ENCODE results near the gene COL9A3. TPM values are rescaled to one million over a fixed set of nuclear protein-coding genes. Genes with fewer than 3 reads are reported as not detected.
A peak's percentile ranks its signal among the peaks of the same experiment; 100 is the strongest.

The COL9A3 gene
- total RNA-seq, 1 donor from 2014 or later = 28.1 TPM

DNA sequence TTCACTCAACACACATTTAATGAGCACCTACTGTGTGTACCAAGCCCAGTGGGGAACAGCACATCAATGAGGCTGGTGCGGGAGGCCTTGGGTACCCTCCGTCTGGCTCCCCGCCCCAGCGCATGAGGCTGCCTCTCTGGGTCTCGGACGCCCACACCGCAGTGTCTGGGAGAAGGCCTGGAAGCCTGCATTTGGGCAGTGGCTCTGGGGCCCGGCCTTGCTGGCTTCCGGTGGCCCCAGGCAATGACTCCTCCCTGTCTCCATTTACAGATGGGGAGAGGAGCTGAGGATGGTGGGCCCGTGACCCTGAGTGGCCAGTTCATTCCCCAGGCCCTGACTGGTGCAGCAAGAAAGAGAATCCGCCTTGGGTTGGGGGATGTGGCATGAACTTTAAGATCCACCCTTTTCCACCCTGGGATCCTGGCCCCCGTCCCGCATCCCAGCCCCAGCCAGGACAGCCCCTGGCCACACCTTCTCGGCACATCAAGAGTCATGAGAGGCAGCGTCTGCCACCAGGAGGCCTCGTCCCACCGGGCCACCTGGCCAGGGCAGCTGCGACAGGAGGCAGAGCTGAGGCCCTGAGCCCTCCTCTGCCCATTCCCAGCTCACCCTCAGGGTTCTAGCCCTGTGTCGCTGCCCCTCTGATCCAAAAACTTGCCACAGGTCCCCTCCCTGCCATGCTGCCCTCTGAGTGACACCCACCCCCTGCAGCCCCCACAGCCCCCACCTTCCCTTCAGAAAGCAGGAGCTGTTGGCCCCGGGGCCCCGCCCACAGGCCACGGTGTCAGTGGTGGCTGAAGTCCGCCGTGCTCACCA is 38.0 kb upstream of the COL9A3 start:
- no peak for DNase-seq

DNA sequence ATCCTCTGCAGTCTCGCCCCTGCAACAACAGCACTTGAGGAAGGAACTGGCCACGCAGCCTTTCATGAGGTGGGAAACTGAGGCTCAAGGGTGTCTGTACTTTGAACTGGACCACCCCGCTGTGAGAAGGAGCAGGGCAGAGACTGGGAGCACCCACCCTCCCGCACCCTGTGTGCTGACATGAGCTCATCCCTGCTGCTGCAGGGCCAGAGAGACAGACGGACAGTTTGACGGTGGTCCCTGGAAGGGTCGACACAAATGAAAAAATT is 37.5 kb upstream of the COL9A3 start:
- no peak for DNase-seq

DNA sequence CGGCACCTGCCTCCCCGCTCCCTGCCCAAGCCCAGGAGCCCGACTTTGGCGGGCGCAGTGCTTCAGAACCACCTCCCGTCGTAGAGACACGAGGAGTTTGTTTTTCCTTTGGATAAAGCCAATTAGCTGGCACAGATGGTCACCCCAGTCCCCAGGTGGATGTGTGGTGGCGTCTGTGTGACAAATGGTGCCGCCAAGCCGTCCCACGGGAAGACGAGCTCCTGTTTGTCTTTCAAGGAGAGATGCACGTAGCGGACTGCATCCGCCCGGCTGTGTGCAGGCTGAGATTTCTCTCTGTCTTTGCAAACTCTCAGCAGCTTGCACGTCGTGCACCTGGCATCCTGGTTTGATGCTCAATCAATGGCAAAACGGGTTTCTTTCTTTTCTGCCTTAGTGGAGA is 36.6 kb upstream of the COL9A3 start:
- no peak for DNase-seq

DNA sequence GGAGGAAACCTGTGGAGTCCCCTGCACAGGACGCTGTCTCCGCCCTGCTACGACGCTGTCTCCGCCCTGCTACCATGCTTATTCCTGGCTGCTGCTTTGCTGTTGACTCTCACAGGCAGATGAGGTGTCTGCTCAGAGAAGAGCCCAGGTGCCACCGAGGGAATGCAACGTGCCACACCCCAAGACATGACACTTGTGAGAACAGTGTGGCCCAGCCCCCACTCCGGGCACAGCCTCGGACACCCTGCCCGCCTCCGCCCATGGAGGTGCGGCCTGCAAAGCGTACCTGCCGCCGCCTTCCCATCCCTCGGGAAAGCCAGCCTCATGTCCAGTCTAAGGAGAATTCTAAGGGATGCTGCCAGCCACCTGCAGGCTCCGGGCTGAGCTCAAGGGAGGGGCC is 36.2 kb upstream of the COL9A3 start:
- DNase-seq = no peak

DNA sequence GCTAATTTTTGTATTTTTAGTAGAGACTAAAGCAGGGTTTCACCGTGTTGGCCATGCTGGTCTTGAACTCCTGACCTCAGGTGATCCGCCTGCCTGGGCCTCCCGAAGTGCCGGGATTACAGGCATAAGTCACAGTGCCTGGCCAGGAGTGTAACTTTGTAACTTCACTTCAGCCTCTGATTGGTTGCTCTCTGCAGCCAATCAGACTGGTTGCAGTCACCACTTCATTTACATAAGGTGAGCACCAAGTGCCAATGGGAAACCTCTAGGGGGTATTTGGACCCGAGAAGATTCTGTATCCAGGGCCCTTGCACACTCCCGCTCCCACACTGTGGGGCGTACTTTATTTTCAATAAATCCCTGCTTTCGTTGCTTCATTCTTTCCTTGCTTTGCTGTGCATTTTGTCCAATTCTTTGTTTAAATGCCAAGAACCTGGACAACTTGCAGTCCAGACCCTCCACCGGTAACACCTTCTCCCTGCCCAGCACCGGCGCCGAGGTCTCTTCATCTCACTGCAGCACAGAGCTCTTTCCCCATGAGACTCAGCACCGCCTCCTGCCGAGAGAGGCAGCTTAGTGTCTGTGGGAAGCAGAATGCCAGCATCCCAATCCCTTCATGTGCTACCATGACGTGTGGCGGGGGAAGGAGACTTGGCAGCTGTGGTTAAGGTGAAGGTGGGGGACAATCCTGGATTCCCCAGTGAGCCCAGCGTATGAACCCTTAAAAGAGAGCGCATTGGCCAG is 34.5 kb upstream of the COL9A3 start:
- no peak for DNase-seq

DNA sequence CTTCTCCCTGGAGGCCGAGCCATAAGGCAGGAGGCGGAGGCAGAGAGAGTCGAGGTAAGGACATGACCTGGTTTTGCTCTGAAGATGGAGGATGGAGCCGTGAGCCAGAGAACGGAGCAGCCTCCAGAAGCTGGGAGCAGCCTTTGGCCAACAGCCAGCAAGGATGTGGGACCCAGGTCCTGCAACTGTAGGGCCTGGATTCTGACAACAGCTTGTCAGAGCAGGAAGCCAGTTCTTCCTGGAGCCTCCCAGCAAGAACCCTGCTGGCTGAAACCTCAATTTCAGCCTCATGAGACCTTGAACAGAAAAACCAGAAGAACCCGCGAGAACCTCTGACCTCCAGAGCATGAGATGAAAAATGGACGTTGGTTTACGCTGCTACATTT is 34.0 kb upstream of the COL9A3 start:
- DNase-seq = peak; percentile 75

DNA sequence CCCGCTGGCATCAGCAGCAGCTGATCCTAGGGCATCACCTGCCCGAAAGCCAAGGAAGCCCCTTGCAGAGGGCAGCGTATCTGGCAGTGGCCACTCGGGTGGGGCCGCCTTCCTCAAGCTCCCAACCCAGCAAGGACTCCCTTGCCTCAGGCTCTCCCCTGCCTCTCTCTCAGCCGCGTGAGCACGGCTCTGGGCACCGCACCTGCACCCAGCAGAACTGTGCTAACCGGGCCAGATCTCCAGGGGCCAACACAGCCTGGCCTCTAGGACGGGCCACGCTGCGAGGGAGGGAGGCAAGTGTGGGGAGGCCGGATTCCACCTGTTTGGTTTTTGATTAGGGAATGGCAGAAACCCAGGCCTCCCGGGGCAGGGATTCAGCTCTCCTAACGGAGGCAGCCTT is 32.4 kb upstream of the COL9A3 start:
- DNase-seq = no peak

DNA sequence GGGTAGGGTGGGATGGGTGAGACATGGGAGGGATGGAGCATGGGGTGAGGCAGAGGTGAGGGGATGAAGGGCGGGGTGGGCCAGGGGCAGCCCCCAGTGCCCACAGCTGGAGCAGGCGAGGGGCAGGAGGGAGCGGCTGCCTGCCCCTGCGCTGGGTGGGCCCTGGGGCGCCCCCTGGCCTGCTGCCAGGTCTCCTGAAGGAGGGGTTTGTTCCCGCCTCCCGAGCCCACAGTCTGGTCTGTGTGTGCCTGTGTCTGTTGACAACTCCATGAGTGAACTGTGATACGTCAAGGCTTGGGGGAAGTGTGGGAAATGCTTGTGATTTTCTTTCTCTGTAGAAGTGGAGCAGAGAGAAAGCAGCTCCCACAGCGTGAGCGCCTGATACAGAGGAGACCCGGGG is 31.5 kb upstream of the COL9A3 start:
- DNase-seq = peak; percentile 70

DNA sequence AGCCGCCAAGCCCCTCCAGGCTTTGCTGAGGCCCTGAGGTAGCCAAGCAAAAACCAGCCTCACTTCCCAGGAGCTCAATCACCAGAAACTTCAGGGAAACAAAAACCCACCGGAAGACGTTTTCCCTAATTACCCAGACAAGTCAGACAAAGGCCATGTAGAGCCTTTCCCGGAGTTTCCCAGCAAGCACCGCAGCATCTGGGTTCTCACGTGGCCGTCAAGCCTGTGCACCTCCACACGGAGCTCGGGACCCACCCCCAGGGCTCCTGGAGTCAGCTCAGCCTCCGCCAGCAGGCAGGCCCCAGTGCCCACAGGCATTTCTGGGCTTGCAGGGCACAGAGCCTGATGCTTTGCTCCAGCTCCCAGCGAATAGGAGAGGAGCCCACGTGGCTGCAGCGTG is 30.7 kb upstream of the COL9A3 start:
- DNase-seq = peak; percentile 56

DNA sequence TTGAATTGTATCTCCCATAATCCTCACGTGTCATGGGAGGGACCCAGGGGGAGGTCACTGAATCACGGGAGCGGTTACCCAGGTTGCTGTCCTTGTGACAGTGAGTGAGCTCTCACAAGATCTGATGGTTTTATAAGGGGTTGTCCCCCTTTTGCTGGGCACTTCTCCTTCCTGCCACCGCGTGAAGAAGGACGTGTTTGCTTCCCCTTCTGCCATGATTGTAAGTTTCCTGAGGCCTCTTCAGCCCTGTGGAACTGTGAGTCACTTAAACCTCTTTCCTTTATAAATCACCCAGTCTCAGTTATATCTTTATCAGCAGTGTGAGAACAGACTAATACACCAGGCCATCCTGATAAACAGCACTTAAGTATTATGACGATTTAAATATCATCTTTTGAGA is 29.5 kb upstream of the COL9A3 start:
- no peak for DNase-seq

DNA sequence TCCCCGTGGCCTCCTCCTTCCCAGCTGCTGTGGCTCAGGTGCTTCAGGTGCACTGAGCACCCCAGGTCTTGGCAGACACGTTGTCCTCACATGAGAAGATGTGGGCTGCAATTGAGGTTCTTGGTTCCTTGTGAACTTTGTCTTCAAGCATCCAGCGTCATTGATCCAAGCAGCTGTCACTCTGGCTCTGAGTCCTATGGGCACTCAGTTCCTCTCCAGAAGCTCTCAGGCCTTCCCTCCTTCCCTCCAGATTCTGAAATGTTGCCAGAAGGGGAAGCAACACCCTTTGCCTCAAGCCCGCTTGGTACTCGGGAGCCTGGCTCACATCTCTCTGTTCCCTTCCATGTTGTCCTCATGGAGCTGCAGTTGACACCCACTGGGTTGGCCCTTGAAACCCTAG is 29.0 kb upstream of the COL9A3 start:
- DNase-seq = peak; percentile 63

DNA sequence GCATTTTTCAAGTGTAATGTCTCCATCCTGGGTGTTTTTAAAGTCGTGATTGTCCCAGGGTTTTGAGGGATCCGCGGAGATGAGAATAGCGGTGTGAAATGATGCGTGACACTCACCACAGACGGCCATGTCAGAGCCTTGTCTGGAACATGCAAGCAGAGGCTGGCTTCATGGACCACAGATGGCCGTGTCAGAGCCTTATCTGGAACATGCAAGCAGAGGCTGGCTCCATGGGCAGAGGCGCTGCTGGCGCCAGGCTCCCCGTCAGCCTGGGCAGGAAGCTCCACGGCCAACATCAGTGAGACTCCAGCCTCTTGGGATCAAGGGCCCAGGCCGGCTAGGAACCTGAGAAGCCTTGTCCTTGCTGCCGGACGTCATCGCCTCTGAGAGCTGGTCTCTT is 28.2 kb upstream of the COL9A3 start:
- no peak for DNase-seq

DNA sequence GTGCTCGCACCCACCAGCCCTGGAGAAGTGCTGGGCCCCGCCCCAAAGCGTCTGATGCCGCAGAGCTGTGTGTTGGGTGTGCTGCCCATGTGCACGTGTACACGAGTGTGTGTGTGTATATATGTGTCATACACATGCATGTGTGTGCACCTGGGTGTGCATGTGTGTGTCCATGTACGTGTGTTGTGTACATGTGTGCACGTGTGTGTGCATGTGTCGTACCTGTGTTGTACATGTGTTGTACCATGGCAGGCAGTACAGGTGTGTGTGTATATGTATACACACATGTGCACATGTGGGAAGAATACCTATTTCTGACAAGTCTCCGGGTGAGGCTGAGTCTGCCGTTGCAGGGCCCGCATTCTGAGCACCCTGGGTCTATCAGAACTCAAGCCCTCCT is 26.8 kb upstream of the COL9A3 start:
- no peak for DNase-seq

DNA sequence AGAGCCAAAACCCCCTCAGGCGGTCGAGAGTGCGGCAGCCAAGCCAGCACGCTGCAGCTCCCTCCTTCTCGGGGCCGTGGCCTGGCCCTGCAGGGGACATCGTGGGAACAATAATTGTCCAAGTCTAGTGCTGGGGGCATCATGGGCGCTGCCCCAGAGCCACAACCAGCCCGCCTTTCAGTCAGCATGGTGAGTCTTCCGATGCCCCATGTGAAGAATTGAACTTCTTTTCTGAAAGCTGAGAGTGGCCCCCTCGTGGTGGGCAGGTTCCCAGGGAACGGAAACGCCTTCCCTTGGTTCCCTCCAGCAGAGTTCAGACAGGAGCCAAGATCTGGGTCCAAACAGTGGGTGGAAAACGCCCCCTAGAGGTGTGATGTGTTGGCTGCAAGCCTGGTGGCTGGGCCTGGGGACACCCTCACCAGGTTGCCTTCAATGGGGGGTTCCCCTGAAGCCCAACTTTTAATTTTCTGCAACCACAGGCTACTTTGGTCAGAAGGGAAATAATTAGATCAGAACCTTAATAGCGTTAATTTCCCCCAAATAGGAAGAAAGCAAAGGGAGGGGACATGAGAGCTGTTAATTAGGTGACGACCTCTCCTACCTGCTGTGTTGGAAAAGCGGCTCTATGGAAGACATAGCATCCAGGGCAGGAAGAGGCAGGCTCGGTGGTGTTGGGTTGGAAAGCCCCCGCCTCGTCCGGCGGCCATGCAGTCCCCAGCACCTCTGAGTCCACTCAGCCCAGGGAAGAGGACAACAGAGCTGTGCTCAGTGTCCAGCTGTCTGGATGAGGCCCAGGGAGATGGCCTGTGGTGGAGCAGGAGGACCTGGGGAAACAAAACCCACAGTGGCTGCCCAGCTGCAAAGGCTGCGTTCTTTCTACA is 25.3 kb upstream of the COL9A3 start:
- DNase-seq = peak; percentile 96

DNA sequence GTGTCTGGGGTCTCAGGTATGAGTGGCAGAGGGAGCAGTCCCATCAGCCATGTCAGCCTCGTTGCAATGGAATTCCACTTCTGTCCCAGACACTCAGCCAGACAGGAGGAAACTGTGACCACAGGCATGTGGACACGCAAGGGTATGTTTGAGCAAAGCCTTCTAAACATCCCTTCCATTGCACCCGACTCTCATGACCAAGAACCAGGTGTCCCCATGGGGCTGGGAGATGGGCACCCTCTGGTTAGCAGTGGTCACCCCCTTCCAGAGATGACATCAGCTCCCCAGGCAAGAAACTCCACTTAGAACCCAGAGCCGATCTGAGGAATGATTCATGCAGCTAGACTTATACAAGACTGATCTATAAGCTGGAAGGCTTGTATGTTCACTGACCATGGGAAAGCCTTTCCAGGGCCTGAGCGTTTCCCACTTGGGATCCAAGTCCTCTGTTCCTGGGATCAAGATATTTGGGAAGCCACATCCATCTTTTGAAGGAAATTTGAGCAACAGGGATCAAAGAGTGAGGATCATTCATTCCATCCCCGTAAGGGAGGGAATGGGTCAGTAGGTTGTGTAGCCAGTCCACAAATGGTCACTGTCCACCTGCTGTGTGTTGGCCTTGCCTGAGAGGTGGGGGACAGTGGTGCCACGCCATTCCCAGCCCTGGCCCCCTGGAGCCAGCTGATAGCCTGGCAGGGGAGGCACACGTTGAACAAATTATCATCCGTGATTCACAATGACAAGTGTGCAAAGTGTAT is 24.5 kb upstream of the COL9A3 start:
- DNase-seq = no peak

DNA sequence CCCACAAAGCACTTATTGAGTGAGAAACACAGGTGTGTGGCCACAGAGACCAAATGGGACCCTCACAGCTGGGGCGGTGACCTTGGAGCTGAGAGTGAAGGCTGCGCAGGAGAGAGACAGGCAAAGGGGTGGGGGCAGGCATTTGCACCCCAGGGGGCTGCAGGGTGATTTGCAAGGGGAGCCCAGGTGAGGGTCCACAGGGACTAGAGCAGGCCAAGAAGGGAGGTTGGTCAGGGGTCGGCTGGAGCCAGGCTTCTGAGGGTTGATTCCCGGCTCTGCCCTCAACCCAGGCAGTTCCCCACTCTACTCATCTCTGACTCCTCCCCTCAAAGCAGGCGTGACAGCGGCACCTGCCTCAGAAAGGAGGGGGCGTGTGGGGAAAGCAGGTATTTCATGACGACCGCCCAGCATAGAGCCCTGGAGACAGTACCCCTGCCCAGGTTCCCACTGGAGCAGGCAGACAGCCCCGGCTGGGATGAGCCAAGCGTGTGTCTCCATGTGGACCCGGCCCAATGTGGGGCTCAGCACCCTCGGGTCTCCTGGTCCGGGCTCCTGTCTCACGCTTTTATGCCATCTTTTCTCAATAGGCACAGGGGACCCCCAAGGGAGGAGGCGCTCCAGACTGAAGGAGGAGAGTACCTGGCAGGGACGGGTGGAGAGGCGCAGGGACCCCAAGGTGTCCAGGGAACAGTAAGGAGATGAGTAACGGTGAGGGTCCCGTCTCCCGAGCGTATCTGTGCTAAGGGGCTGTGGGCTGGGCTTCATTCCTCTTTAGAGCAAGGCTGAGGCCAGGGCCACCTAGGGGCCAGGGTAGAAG is 23.7 kb upstream of the COL9A3 start:
- no peak for DNase-seq

DNA sequence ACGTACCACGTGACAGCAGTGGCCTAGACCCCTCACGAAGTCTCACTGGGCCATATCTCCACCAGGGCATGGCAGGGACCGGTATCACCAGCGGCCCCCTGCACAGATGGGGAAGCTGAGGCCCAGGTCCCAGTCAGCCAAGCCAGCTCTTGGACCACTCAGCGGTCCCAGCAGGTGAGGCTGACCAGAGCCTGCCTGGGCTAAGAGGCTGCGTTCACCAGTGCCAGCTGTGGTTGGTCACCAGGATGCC is 23.2 kb upstream of the COL9A3 start:
- no peak for DNase-seq

DNA sequence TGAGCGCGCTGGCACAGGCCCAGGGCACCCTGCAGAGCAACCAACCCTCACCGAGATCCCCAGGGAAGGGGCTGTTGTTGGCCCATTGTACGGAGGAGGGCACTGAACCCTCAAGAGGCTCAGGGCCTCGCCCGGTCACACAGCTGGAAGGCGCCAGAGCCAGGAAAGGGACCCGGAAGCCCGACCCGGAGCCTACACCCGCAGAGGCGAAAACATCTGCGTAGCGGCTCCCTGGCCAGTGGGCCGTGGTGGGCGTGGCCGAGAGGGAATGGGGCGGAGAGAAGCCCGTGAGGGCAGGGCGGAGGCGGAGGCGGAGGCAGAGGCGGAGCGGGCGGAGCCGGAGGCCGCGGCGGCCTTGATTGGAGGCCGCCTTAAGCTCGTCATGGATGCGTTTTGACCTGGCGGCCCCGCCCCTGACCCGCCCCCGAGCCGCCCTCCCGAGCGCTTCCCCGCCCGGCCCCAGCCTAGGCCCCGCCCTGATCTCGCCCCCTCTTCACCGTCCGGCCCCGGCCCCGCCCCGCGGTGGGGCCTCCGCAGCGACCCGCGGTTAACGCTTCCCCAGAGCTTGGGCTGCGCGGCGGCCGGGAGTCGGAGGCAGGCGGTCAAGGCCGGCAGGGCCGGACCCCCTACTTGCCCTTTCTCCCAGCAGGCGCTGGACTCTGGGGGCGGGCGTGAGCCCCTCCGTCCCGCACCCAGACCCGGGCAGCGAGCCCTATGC is 22.7 kb upstream of the COL9A3 start:
- peak; percentile 98 for DNase-seq

DNA sequence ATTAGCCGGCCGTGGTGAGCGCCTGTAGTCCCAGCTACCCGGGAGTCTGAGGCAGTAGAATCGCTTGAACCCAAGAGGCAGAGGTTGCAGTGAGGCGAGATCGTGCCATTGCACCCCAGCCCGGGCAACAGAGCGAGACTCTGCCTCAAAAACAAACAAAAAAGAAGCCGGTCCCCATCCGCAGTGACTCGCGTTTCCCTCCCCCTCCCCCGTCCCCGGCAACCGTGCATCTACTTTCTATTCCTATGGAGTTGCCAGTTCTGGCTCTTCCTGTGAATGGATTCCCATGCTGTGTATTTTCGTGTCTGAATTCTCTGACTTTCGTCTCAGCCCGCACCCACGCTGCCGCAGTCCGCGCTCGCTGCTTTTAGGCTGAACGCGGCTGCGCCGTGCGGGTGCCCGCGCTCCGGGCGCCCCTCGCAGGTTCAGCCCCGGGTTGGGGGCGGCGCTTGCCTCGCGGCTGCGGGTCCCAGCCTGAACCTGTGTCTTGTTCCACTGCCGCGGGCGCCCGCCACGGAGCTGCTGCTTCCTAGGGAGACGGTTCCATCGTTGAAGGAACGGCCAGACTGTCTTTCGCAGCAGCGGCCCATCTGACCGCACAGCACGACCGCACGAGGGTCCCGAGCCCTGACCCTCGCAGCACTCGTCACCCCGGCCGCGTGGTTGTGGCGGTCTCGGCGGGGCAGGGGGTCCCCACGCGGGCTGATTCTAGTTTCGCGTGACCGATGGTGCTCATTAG is 21.7 kb upstream of the COL9A3 start:
- DNase-seq = peak; percentile 67

DNA sequence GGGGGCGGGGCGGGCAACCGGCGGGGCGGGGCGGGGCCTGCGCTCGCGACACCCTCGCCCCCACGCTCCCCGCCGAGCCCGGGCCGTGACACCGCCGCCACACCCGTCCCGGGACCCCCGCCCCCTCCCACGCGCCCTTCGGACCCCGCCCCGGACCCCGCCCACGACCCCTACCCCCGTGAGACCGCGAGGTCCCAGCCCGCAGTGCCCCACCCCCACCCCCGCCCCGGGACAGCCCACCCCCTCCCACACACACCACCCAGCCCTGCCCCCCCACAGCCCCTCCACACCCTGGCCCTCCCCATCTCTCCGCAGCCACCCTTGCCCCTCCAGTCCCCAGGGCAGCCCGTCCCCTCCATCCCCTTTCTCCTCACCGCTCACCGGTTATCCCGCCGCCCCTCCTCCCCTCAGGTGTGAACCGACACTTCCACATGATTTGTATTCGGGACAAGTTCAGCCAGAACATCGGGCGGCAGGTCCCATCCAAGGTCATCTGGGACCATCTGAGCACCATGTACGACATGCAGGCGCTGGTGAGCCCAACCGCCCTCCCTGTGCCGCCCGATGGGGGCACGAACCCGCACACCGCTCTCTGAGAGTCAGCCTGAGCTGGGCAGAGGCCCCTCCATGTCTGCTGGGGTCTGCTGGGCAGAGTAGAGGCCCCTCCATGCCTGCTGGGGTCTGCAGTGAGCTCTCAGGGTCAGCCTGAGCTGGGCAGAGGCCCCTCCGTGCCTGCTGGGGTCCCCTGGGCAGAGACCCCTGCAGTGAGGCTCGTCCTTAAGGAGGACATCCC is 20.0 kb upstream of the COL9A3 start:
- DNase-seq = no peak

Data from tongue (tissue), 2 donors.